ENCODE measurements around the gene PSMD9.

DNA sequence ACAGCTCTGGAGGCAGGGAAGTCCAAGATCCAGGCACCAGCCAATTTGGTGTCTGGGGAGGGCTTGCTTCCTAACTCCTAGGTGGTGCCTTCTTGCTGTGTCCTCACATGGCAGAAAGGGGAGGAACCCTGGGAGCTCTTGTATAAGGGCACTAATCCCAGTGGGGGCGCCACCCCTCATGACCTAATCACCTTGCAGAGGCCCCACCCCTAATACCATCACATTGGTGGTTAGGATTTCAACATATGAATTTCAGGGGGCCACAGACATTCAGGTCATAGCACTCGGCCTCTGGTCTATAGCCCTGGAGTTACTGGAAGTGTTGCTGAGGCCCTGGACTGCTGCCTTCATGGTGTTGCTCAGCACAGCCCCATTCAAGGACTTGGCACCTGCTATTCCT is 14.6 kb downstream of the PSMD9 start:
- TF ChIP-seq CTCF (conservative IDR thresholded peaks at IDR 0.05; ENCODE audit: low read length) = 0 out of 2 replicates have a peak, but pooled peaks have one; percentile 32
- TF ChIP-seq EZH2phosphoT487 (IDR thresholded peaks at IDR 0.05; ENCODE audit: borderline replicate concordance, low read depth, low read length) = no peak
